ENCODE data around the gene ZIM2.

- no peak for TF ChIP-seq EZH2 (IDR thresholded peaks at IDR 0.05; ENCODE audit: insufficient read depth, low read length)
- TF ChIP-seq CTCF (IDR thresholded peaks at IDR 0.05; ENCODE audit: insufficient read depth, low read depth, low read length): no peak
These were observed 89.9 kb downstream of the ZIM2 start for GRCh38 chr19:56750658-56751057.

Data from astrocyte (in vitro differentiated cells and primary cell).